Mammary epithelial cell (primary cell): ENCODE measurements around the gene PAQR7.

ENCODE experiments used
- EZH2 ChIP-seq: IDR thresholded peaks from 2 replicates; pipeline ENCODE4 v1.6.1; 2012; ENCODE audit warnings: low read length, inconsistent platforms, borderline replicate concordance
- TF ChIP-seq, protein P1 (sequence below), 2 donors: IDR thresholded peaks in 1 of 2; conservative IDR thresholded peaks in 1 of 2; 2 replicates each; pipeline ENCODE4 v1.5.1; 2011 to 2012; ENCODE audit warnings: inconsistent platforms in 2 of 2, low read length in 2 of 2, mild to moderate bottlenecking in 2 of 2, control low read depth in 1 of 2, low read depth in 1 of 2; ENCODE audit not compliant: insufficient read depth in 1 of 2; ENCODE audit errors: extremely low read depth in 1 of 2

DNA sequence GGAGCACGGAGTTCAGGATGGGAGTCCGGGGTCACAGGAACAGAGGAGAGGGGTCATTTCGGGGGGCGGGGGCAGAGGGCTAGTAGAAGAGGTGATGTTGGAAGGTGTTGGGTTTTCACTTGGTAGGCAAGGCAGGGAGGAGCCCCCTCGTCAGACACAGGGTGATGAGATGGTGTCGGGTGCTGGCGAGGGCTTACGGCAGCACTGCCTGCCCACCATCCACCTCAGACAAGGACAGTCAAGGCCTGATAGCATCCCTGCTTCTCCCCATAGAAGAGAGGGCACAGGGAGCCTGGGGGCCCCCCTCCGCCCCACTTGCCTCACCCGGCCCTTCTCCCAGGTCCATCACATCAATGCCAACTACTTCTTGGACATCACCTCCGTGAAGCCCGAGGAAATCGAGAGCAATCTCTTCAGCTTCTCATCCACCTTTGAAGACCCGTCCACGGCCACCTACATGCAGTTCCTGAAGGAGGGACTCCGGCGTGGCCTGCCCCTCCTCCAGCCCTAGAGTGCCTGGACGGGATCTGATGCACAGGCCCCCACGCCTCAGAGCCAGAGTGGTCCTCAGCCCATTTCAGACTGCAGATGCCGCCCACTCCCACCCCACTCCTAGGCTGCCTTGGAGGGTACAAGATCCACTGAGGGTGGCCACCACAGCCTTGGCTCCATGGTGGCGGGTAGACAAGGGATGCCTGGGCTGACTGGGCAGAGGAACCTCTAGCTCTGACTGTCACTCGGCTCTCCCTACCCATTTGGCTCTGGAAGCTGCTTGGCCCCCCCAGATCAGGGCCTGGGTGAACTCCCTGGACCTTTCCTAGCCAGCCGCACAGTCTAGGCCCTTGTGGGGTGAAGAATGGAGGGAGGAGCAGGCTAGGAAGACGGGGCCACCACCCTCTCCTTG is 60.0 kb downstream of the PAQR7 start:
- TF ChIP-seq, protein P1, sequence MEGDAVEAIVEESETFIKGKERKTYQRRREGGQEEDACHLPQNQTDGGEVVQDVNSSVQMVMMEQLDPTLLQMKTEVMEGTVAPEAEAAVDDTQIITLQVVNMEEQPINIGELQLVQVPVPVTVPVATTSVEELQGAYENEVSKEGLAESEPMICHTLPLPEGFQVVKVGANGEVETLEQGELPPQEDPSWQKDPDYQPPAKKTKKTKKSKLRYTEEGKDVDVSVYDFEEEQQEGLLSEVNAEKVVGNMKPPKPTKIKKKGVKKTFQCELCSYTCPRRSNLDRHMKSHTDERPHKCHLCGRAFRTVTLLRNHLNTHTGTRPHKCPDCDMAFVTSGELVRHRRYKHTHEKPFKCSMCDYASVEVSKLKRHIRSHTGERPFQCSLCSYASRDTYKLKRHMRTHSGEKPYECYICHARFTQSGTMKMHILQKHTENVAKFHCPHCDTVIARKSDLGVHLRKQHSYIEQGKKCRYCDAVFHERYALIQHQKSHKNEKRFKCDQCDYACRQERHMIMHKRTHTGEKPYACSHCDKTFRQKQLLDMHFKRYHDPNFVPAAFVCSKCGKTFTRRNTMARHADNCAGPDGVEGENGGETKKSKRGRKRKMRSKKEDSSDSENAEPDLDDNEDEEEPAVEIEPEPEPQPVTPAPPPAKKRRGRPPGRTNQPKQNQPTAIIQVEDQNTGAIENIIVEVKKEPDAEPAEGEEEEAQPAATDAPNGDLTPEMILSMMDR (conservative IDR thresholded peaks at IDR 0.05 in 1 of 2, IDR thresholded peaks at IDR 0.05 in 1 of 2; ENCODE audit: extremely low read depth in 1 of 2, insufficient read depth in 1 of 2, low read depth in 1 of 2, low read length in 2 of 2) = no peak
- TF ChIP-seq EZH2 = no peak
